Panc1 (cell line): ENCODE data around the gene NEURL1B. TPM values are rescaled to one million over a fixed set of nuclear protein-coding genes. Genes with fewer than 3 reads are reported as not detected.

ENCODE experiments used
- ATAC-seq: fragments of 200-7000 bp; cut with Tn5 transposase; 2 replicates; pipeline ENCODE4 v1.9.1; 2020; ENCODE audit warnings: mild to moderate bottlenecking, moderate library complexity
- BruUV-seq: library from RNA; stranded (reverse); fragments of 400-500 nt; replicated peaks from 2 replicates; lab custom pipeline; 2021; lab: Mats Ljungman, UMichigan
- CTCF ChIA-PET: fragments of 300-600 bp; sonication (Branson Sonifier 250); formaldehyde crosslinking; loops from one replicate; lab custom pipeline; 2022; ENCODE audit warnings: antibody characterized with exemption; lab: Charles Lee
- POLR2A ChIA-PET: fragments of 300-600 bp; sonication (Branson Sonifier 250); formaldehyde crosslinking; loops from one replicate; lab custom pipeline; 2022; ENCODE audit warnings: antibody characterized with exemption; lab: Charles Lee
- DNase-seq: peaks from one replicate; pipeline ENCODE4 v3.0.0-alpha.2; 2010; ENCODE audit warnings: low read depth, low spot score
- H3K27ac ChIP-seq: 2 replicates; pipeline ENCODE4 v1.5.1; 2011; ENCODE audit warnings: mild to moderate bottlenecking, low read length, inconsistent platforms
- H3K27me3 ChIP-seq: fragments of 200-500 bp; sonication (Bioruptor generic); 2 replicates; pipeline ENCODE4 v1.6.0; 2014; ENCODE audit warnings: low read length, inconsistent platforms; ENCODE audit not compliant: control insufficient read depth, insufficient read depth
- H3K36me3 ChIP-seq: fragments of 200-500 bp; sonication (Bioruptor generic); 2 replicates; pipeline ENCODE4 v1.5.1; 2014; ENCODE audit warnings: inconsistent platforms, mild to moderate bottlenecking, low read length, moderate library complexity; ENCODE audit not compliant: control insufficient read depth, insufficient read depth
- H3K4me1 ChIP-seq: 2 replicates; pipeline ENCODE4 v1.5.1; 2011; ENCODE audit warnings: inconsistent platforms, mild to moderate bottlenecking, low read length, moderate library complexity; ENCODE audit not compliant: control insufficient read depth, insufficient read depth
- H3K4me3 ChIP-seq, 2 experiments: 2 replicates each; pipeline ENCODE4 v1.5.1; 2011 to 2012; ENCODE audit warnings: low read depth in 2 of 2, low read length in 2 of 2, mild to moderate bottlenecking in 2 of 2, inconsistent platforms in 1 of 2, moderate library complexity in 1 of 2
- H3K9me3 ChIP-seq: fragments of 200-500 bp; sonication (Bioruptor generic); 2 replicates; pipeline ENCODE4 v1.5.1; 2014; ENCODE audit warnings: low read depth, mild to moderate bottlenecking, inconsistent platforms, low read length, moderate library complexity; ENCODE audit not compliant: control insufficient read depth, insufficient read depth
- CTCF ChIP-seq: fragments of 450-650 bp; IDR thresholded peaks from 2 replicates; pipeline ENCODE4 v1.5.1; 2017; ENCODE audit warnings: mild to moderate bottlenecking
- POLR2AphosphoS5 ChIP-seq: IDR thresholded peaks from 2 replicates; pipeline ENCODE4 v1.6.1; 2012; ENCODE audit warnings: mild to moderate bottlenecking, low read depth, low read length, moderate library complexity
- SIN3A ChIP-seq: IDR thresholded peaks from 2 replicates; pipeline ENCODE4 v1.6.1; 2012; ENCODE audit warnings: low read depth, mild to moderate bottlenecking, low read length, moderate library complexity, borderline replicate concordance; ENCODE audit not compliant: insufficient read depth
- TCF7L2 ChIP-seq: IDR thresholded peaks from 2 replicates; pipeline ENCODE4 v1.6.1; 2011; ENCODE audit warnings: mild to moderate bottlenecking, low read depth, low read length, inconsistent platforms
- in situ Hi-C: cut with HindIII; loops from 2 replicates; pipeline ENCODE4 v1.10.0; 2016; ENCODE audit warnings: low sequenced_read_pairs, low pct_unique_long_range_greater_than_20kb
- intact Hi-C: fragments of 100-400 bp; cut with micrococcal nuclease; formaldehyde crosslinking; loops from one replicate; pipeline ENCODE4 v1.10.0; 2022; ENCODE audit not compliant: unreplicated experiment
- total RNA-seq: library from RNA; stranded (reverse); gene quantifications from one replicate; pipeline ENCODE4 v1.2.1, GENCODE V29; 2021; ENCODE audit not compliant: unreplicated experiment
- TF ChIP-seq, protein P1 (sequence below), 2 experiments: IDR thresholded peaks; 2 replicates each; pipeline ENCODE4 v1.6.1; 2011 to 2012; ENCODE audit warnings: low read depth in 2 of 2, control low read depth in 1 of 2, low read length in 1 of 2, mild to moderate bottlenecking in 1 of 2, moderate library complexity in 1 of 2; ENCODE audit not compliant: insufficient read depth in 1 of 2

The NEURL1B gene
- total RNA-seq, 1 experiment from 2014 or later: 5.3 TPM

- intact Hi-C loops: no loop called here
- DNase-seq (no peak), ATAC-seq (no peak)
- Histone ChIP-seq H3K4me1 (peaks cover 11% of the 10 kb centered on the region), H3K27ac (no peak overlapping the region), H3K4me3 (peak overlapping the region; percentile 62 to 70), H3K27me3 (peaks cover 4% of the 10 kb centered on the region; the same call in 1 of the 2 replicates), H3K36me3 (no peaks in the 10 kb centered on the region), H3K9me3 (no peaks in the 10 kb centered on the region)
- ChIA-PET POLR2A (interaction anchor here (0.6 kb wide), 1 partner anchor 180 kb away, joined by 5 read pairs; no protein-coding TSS in a partner anchor), CTCF (interaction anchor here (0.6 kb wide), 2 partner anchors 13 to 17 kb away, joined by 3 read pairs; no protein-coding TSS in a partner anchor)
- no peak for TF ChIP-seq POLR2AphosphoS5
- TF ChIP-seq CTCF: no peak
- TF ChIP-seq TCF7L2: no peak
- TF ChIP-seq SIN3A: no peak
- TF ChIP-seq, protein P1, sequence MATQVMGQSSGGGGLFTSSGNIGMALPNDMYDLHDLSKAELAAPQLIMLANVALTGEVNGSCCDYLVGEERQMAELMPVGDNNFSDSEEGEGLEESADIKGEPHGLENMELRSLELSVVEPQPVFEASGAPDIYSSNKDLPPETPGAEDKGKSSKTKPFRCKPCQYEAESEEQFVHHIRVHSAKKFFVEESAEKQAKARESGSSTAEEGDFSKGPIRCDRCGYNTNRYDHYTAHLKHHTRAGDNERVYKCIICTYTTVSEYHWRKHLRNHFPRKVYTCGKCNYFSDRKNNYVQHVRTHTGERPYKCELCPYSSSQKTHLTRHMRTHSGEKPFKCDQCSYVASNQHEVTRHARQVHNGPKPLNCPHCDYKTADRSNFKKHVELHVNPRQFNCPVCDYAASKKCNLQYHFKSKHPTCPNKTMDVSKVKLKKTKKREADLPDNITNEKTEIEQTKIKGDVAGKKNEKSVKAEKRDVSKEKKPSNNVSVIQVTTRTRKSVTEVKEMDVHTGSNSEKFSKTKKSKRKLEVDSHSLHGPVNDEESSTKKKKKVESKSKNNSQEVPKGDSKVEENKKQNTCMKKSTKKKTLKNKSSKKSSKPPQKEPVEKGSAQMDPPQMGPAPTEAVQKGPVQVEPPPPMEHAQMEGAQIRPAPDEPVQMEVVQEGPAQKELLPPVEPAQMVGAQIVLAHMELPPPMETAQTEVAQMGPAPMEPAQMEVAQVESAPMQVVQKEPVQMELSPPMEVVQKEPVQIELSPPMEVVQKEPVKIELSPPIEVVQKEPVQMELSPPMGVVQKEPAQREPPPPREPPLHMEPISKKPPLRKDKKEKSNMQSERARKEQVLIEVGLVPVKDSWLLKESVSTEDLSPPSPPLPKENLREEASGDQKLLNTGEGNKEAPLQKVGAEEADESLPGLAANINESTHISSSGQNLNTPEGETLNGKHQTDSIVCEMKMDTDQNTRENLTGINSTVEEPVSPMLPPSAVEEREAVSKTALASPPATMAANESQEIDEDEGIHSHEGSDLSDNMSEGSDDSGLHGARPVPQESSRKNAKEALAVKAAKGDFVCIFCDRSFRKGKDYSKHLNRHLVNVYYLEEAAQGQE (IDR thresholded peaks at IDR 0.05; ENCODE audit: insufficient read depth in 1 of 2, low read depth in 2 of 2, low read length in 1 of 2): no peak
- in situ Hi-C loops: no loop called here
- BruUV-seq: no TSS peak
Observed at GRCh38 chr5:172642051-172642409, 967 bp downstream of the NEURL1B start.

GRCh38 chr5:172642486-172642885 is 1.4 kb downstream of the NEURL1B start:
- H3K36me3 ChIP-seq: no peaks in the 10 kb centered on the region
- intact Hi-C loops (no loop called here), in situ Hi-C loops (no loop called here)
- H3K27ac ChIP-seq: no peak overlapping the region
- H3K4me3 ChIP-seq: no peak overlapping the region
- TF ChIP-seq TCF7L2: no peak
- no peak for TF ChIP-seq CTCF
- TF ChIP-seq, protein P1 (IDR thresholded peaks at IDR 0.05; ENCODE audit: insufficient read depth in 1 of 2, low read depth in 2 of 2, low read length in 1 of 2): no peak
- no peak for TF ChIP-seq SIN3A
- TF ChIP-seq POLR2AphosphoS5: no peak
- H3K4me1 ChIP-seq: peaks cover 11% of the 10 kb centered on the region
- CTCF ChIA-PET: interaction anchor here (0.6 kb wide), 2 partner anchors 13 to 16 kb away, joined by 3 read pairs; no protein-coding TSS in a partner anchor
- H3K9me3 ChIP-seq: no peaks in the 10 kb centered on the region
- no TSS peak for BruUV-seq
- DNase-seq (no peak), ATAC-seq (no peak)
- H3K27me3 ChIP-seq: peaks cover 4% of the 10 kb centered on the region; the same call in 1 of the 2 replicates
- POLR2A ChIA-PET: interaction anchor here (0.6 kb wide), 2 partner anchors 181 to 481 kb away, joined by 4 to 5 read pairs; no protein-coding TSS in a partner anchor
